Measurements from ENCODE around the gene FAM20C. TPM values are rescaled to one million over a fixed set of nuclear protein-coding genes. Genes with fewer than 3 reads are reported as not detected.
"Not testable (repeated sequence)": the region's sequence is repeated elsewhere in the genome, so short reads cannot be mapped to it uniquely, and the experiment has no call there.

The FAM20C gene
- total RNA-seq, 2 experiments from 2014 or later: not detected

DNA sequence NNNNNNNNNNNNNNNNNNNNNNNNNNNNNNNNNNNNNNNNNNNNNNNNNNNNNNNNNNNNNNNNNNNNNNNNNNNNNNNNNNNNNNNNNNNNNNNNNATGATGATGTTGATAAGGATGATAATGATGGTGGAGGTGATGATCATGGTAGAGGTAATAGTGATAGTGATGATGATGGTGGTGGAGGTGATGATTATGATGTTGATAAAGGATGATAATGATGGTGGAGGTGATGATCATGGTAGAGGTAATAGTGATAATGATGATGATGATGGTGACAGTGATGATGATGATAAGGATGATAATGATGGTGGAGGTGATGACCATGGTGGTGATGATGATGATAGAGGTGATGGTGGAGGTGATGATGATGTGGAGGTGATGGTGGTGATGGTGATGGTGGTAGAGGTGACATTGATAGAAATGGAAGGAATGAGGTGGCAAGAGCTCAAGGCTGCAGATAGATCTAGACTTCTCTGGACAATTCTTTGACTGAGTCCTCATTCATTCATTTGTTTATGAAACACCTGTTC lies 47.8 kb downstream of the FAM20C start:
- H3K36me3 ChIP-seq (ENCODE audit: insufficient read depth, low read length): no peaks in the 10 kb centered on the region
- H3K4me2 ChIP-seq (ENCODE audit: low read length): no peak overlapping the region
- TF ChIP-seq, protein P1, sequence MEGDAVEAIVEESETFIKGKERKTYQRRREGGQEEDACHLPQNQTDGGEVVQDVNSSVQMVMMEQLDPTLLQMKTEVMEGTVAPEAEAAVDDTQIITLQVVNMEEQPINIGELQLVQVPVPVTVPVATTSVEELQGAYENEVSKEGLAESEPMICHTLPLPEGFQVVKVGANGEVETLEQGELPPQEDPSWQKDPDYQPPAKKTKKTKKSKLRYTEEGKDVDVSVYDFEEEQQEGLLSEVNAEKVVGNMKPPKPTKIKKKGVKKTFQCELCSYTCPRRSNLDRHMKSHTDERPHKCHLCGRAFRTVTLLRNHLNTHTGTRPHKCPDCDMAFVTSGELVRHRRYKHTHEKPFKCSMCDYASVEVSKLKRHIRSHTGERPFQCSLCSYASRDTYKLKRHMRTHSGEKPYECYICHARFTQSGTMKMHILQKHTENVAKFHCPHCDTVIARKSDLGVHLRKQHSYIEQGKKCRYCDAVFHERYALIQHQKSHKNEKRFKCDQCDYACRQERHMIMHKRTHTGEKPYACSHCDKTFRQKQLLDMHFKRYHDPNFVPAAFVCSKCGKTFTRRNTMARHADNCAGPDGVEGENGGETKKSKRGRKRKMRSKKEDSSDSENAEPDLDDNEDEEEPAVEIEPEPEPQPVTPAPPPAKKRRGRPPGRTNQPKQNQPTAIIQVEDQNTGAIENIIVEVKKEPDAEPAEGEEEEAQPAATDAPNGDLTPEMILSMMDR (conservative IDR thresholded peaks at IDR 0.05; ENCODE audit: low read length): no peak
- no peak for TF ChIP-seq EZH2phosphoT487 (IDR thresholded peaks at IDR 0.05; ENCODE audit: borderline replicate concordance, low read depth, low read length)
- ChIA-PET POLR2A (no interaction called here), CTCF (ENCODE audit: unreplicated experiment) (no interaction called here)
- H3K9me3 ChIP-seq (ENCODE audit: low read length): no peaks in the 10 kb centered on the region
- intact Hi-C loops (cut with micrococcal nuclease; ENCODE audit: unreplicated experiment): no loop called here
- H3K9me2 ChIP-seq (ENCODE audit: insufficient read depth, low read length): no peaks in the 10 kb centered on the region
- no peak overlapping the region for H3K4me3 ChIP-seq (ENCODE audit: low read depth, low read length, poor library complexity, severe bottlenecking)
- no peaks in the 10 kb centered on the region for H4K20me1 ChIP-seq (ENCODE audit: insufficient read depth, low read length)
- no peak for DNase-seq (ENCODE audit: low spot score)
- BruUV-seq (replicated peaks): no TSS peak
- no peak overlapping the region for H2AFZ ChIP-seq (ENCODE audit: low read length)
- no peaks in the 10 kb centered on the region for H3K79me2 ChIP-seq (ENCODE audit: insufficient read depth, low read depth, low read length)
- H3K27ac ChIP-seq (ENCODE audit: low read depth, low read length, poor library complexity, severe bottlenecking): no peak overlapping the region
- H3K4me1 ChIP-seq (ENCODE audit: insufficient read depth, low read length, poor library complexity, severe bottlenecking): no peaks in the 10 kb centered on the region

DNA sequence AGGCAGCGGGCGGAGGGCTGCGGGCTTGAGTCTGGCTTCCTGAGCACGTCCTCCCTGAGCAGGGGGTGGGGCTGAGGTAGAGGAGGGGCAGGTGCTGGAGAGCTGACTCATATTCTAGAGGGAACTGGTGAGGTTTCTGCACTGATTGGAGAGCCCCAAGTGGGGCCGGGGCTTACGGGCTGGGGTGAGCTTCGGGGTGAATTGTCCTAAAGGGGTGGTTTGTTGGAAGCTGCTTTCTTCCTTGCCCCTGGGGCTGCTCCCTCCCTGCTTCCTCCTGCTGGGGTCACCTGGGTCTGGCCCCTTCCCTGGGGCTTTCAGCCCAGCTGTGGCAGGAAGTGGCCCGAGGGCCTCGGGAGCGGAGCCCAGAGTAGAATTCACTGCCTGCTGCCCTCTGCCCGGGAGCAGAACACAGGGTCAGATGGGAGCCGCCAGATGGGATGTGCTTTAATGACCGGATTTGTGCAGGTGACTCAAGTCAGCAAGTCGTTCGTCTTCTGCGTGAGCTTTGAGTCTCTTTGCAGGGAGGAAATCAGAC lies 48.6 kb downstream of the FAM20C start:
- no peaks in the 10 kb centered on the region for H3K36me3 ChIP-seq (ENCODE audit: insufficient read depth, low read length)
- no peak overlapping the region for H2AFZ ChIP-seq (ENCODE audit: low read length)
- H3K4me2 ChIP-seq (ENCODE audit: low read length): no peak overlapping the region
- TF ChIP-seq, protein P1 (conservative IDR thresholded peaks at IDR 0.05; ENCODE audit: low read length): no peak
- TF ChIP-seq EZH2phosphoT487 (IDR thresholded peaks at IDR 0.05; ENCODE audit: borderline replicate concordance, low read depth, low read length): no peak
- DNase-seq (ENCODE audit: low spot score): no peak
- H3K4me3 ChIP-seq (ENCODE audit: low read depth, low read length, poor library complexity, severe bottlenecking): no peak overlapping the region
- no peaks in the 10 kb centered on the region for H3K79me2 ChIP-seq (ENCODE audit: insufficient read depth, low read depth, low read length)
- H4K20me1 ChIP-seq (ENCODE audit: insufficient read depth, low read length): no peaks in the 10 kb centered on the region
- H3K27ac ChIP-seq (ENCODE audit: low read depth, low read length, poor library complexity, severe bottlenecking): no peak overlapping the region
- H3K9me3 ChIP-seq (ENCODE audit: low read length): no peaks in the 10 kb centered on the region
- no peaks in the 10 kb centered on the region for H3K9me2 ChIP-seq (ENCODE audit: insufficient read depth, low read length)
- H3K4me1 ChIP-seq (ENCODE audit: insufficient read depth, low read length, poor library complexity, severe bottlenecking): no peaks in the 10 kb centered on the region
- intact Hi-C loops (cut with micrococcal nuclease; ENCODE audit: unreplicated experiment): no loop called here
- ChIA-PET CTCF (ENCODE audit: unreplicated experiment) (no interaction called here), POLR2A (no interaction called here)
- BruUV-seq (replicated peaks): no TSS peak

DNA sequence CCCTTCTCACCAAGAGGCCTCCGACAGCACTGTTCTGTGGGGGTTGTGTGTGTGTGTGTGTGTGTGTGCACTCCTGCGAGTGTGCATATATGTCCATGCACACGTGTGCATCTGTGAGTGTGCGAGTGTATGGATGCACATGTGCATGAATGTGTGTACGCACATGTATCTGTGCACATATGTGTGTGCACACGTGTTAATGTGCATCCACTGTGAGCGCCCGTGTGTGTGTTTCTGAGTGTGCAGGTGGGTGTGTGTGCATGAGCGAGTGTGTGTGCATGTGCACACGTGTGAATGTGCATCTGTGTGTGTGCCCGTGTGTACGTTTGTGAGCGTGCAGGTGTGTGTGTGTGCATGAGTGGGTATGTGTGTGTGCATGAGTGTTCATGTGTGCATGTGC lies 49.1 kb downstream of the FAM20C start:
- no peak for TF ChIP-seq EZH2phosphoT487 (IDR thresholded peaks at IDR 0.05; ENCODE audit: borderline replicate concordance, low read depth, low read length)
- TF ChIP-seq, protein P1 (conservative IDR thresholded peaks at IDR 0.05; ENCODE audit: low read length): no peak
- Histone ChIP-seq H3K9me2 (ENCODE audit: insufficient read depth, low read length) (no peaks in the 10 kb centered on the region), H2AFZ (ENCODE audit: low read length) (no peak overlapping the region), H3K4me2 (ENCODE audit: low read length) (no peak overlapping the region), H3K36me3 (ENCODE audit: insufficient read depth, low read length) (no peaks in the 10 kb centered on the region), H3K4me3 (ENCODE audit: low read depth, low read length, poor library complexity, severe bottlenecking) (no peak overlapping the region), H4K20me1 (ENCODE audit: insufficient read depth, low read length) (no peaks in the 10 kb centered on the region), H3K4me1 (ENCODE audit: insufficient read depth, low read length, poor library complexity, severe bottlenecking) (no peaks in the 10 kb centered on the region), H3K79me2 (ENCODE audit: insufficient read depth, low read depth, low read length) (no peaks in the 10 kb centered on the region), H3K27ac (ENCODE audit: low read depth, low read length, poor library complexity, severe bottlenecking) (no peak overlapping the region), H3K9me3 (ENCODE audit: low read length) (no peaks in the 10 kb centered on the region)
- intact Hi-C loops (cut with micrococcal nuclease; ENCODE audit: unreplicated experiment): no loop called here
- CTCF ChIA-PET (ENCODE audit: unreplicated experiment): no interaction called here
- POLR2A ChIA-PET: no interaction called here
- DNase-seq (ENCODE audit: low spot score): no peak
- BruUV-seq (replicated peaks): no TSS peak

DNA sequence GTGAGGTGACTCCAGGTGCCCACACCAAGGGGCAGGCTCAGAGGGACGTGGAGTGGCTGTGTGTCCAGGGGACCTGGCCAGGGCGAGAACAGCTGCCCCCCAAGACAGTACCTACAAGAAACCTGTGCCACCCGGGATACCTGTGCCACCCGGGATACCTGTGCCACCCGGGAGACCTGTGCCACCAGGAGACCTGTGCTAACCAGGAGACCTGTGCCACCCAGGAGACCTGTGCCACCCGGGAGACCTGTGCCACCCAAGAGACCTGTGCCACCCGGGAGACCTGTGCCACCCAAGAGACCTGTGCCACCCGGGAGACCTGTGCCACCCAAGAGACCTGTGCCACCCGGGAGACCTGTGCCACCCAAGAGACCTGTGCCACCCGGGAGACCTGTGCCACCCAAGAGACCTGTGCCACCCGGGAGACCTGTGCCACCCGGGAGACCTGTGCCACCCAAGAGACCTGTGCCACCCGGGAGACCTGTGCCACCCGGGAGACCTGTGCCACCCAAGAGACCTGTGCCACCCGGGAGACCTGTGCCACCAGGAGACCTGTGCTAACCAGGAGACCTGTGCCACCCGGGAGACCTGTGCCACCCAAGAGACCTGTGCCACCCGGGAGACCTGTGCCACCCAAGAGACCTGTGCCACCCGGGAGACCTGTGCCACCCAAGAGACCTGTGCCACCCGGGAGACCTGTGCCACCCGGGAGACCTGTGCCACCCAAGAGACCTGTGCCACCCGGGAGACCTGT lies 50.6 kb downstream of the FAM20C start:
- H4K20me1 ChIP-seq (ENCODE audit: insufficient read depth, low read length): not testable (repeated sequence)

More for the DNA sequence above, 50.6 kb downstream of the FAM20C start:
- intact Hi-C loops (cut with micrococcal nuclease; ENCODE audit: unreplicated experiment); H3K36me3 ChIP-seq (ENCODE audit: insufficient read depth, low read length); CTCF ChIA-PET (ENCODE audit: unreplicated experiment); H3K9me3 ChIP-seq (ENCODE audit: low read length); H3K27ac ChIP-seq (ENCODE audit: low read depth, low read length, poor library complexity, severe bottlenecking); H3K4me3 ChIP-seq (ENCODE audit: low read depth, low read length, poor library complexity, severe bottlenecking); DNase-seq (ENCODE audit: low spot score); H3K4me2 ChIP-seq (ENCODE audit: low read length); H2AFZ ChIP-seq (ENCODE audit: low read length); BruUV-seq (replicated peaks); H3K9me2 ChIP-seq (ENCODE audit: insufficient read depth, low read length); H3K4me1 ChIP-seq (ENCODE audit: insufficient read depth, low read length, poor library complexity, severe bottlenecking); POLR2A ChIA-PET; H3K79me2 ChIP-seq (ENCODE audit: insufficient read depth, low read depth, low read length): not testable (repeated sequence)
